Chondrocyte (in vitro differentiated cells): ENCODE results near the gene NRGN. TPM values are rescaled to one million over a fixed set of nuclear protein-coding genes. Genes with fewer than 3 reads are reported as not detected.

ENCODE experiments used
- DNase-seq: peaks from one replicate; pipeline ENCODE4 v3.0.0; 2021; ENCODE audit warnings: mixed read lengths, low spot score
- H3K27ac Mint-ChIP-seq: one replicate; pipeline ENCODE4 v1.8.0; 2021; ENCODE audit warnings: mild to moderate bottlenecking, moderate library complexity, mixed read lengths; ENCODE audit not compliant: unreplicated experiment
- H3K27me3 Mint-ChIP-seq: 2 replicates; pipeline ENCODE4 v1.8.0; 2021; ENCODE audit warnings: low read depth, mixed read lengths
- H3K36me3 Mint-ChIP-seq: 2 replicates; pipeline ENCODE4 v1.8.0; 2021; ENCODE audit warnings: low read depth, mixed read lengths
- H3K4me1 Mint-ChIP-seq: 2 replicates; pipeline ENCODE4 v1.8.0; 2021; ENCODE audit warnings: low read depth, mild to moderate bottlenecking, mixed read lengths
- H3K4me3 Mint-ChIP-seq: one replicate; pipeline ENCODE4 v1.8.0; 2021; ENCODE audit warnings: mild to moderate bottlenecking, moderate library complexity, mixed read lengths; ENCODE audit not compliant: unreplicated experiment
- H3K9me3 Mint-ChIP-seq: 2 replicates; pipeline ENCODE4 v1.8.0; 2021; ENCODE audit warnings: low read depth, mixed read lengths
- total RNA-seq: library from RNA; stranded (reverse); gene quantifications from 3 replicates; pipeline ENCODE4 v1.2.1, GENCODE V29; 2021
- TF ChIP-seq, protein P1 (sequence below): fragments of 200-600 bp; sonication (generic); IDR thresholded peaks from 2 replicates; pipeline ENCODE4 v1.5.0; 2021; ENCODE audit warnings: antibody characterized with exemption, mild to moderate bottlenecking, moderate library complexity

The NRGN gene
- total RNA-seq, 1 donor from 2014 or later, result 1.8 TPM

DNA sequence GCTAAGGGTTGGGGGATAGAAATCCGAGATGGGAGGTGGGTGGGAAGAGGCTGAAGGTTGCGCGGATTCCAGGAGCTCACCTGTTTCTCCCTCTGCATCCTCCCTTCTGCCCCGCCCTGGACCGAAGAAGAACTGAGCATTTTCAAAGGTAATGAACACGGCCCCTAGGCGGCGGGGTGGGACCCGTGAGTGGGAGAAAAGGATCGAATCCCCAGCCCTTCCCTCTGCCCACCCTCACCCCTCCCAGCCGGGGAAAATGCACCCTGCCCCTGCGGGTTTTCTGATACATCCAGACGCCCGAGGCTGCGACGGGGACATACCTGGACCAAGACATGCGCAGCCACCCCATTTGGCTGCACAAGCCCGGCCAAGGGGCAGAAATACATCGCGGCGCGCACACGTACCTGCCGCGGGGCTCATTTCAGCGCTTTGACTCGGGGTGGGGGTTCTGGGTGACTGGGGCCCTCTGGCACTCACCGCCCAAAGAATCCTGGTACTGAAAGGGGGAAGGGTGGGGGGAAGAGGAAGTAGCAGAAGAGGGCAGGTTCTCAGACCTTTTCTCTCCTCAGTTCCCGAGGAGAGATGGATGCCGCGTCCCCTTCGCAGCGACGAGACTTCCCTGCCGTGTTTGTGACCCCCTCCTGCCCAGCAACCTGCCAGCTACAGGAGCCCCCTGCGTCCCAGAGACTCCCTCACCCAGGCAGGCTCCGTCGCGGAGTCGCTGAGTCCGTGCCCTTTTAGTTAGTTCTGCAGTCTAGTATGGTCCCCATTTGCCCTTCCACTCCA lies 6.3 kb downstream of the NRGN start:
- Mint-ChIP-seq H3K27me3 (peaks cover 42% of the 10 kb centered on the region), H3K27ac (no peak overlapping the region), H3K36me3 (peaks cover 1% of the 10 kb centered on the region), H3K4me3 (peak overlapping the region; percentile 71), H3K9me3 (no peaks in the 10 kb centered on the region), H3K4me1 (peaks cover 14% of the 10 kb centered on the region)
- TF ChIP-seq, protein P1, sequence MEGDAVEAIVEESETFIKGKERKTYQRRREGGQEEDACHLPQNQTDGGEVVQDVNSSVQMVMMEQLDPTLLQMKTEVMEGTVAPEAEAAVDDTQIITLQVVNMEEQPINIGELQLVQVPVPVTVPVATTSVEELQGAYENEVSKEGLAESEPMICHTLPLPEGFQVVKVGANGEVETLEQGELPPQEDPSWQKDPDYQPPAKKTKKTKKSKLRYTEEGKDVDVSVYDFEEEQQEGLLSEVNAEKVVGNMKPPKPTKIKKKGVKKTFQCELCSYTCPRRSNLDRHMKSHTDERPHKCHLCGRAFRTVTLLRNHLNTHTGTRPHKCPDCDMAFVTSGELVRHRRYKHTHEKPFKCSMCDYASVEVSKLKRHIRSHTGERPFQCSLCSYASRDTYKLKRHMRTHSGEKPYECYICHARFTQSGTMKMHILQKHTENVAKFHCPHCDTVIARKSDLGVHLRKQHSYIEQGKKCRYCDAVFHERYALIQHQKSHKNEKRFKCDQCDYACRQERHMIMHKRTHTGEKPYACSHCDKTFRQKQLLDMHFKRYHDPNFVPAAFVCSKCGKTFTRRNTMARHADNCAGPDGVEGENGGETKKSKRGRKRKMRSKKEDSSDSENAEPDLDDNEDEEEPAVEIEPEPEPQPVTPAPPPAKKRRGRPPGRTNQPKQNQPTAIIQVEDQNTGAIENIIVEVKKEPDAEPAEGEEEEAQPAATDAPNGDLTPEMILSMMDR, result peak; percentile 42
- DNase-seq, result no peak

DNA sequence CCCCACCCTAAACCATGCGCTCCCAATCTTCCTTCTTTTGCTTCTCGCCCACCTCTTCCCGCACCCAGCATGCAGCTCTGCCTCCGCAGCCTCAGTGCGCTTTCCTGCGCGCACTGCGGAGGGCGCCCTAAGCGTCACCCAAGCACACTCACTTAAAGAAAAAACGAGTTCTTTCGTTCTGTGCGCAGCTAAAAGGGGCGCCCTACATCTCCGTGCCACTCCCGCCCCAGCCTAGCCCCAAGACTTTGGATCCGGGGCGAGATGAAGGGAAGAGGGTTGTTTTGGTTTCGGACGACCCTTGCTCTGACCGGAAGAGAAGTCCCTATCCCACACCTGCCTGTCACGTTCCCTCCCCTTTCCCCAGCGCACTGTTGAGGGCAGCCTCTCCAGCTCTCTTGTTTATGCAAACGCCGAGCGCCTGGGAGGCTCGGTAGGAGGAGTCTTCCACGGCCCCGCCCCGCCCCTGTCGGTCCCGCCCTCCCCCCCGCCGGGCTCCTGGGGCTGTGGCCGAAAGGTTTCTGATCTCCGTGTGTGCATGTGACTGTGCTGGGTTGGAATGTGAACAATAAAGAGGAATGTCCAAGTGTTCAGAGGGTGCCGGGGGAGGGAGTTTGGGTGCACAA lies 7.0 kb downstream of the NRGN start:
- H3K4me1 Mint-ChIP-seq, result peaks cover 14% of the 10 kb centered on the region
- peaks cover 1% of the 10 kb centered on the region for H3K36me3 Mint-ChIP-seq
- H3K27ac Mint-ChIP-seq, result no peak overlapping the region
- no peak for DNase-seq
- TF ChIP-seq, protein P1, result peak; percentile 71
- H3K9me3 Mint-ChIP-seq, result no peaks in the 10 kb centered on the region
- H3K27me3 Mint-ChIP-seq, result peaks cover 37% of the 10 kb centered on the region
- H3K4me3 Mint-ChIP-seq, result peak overlapping the region; percentile 71

DNA sequence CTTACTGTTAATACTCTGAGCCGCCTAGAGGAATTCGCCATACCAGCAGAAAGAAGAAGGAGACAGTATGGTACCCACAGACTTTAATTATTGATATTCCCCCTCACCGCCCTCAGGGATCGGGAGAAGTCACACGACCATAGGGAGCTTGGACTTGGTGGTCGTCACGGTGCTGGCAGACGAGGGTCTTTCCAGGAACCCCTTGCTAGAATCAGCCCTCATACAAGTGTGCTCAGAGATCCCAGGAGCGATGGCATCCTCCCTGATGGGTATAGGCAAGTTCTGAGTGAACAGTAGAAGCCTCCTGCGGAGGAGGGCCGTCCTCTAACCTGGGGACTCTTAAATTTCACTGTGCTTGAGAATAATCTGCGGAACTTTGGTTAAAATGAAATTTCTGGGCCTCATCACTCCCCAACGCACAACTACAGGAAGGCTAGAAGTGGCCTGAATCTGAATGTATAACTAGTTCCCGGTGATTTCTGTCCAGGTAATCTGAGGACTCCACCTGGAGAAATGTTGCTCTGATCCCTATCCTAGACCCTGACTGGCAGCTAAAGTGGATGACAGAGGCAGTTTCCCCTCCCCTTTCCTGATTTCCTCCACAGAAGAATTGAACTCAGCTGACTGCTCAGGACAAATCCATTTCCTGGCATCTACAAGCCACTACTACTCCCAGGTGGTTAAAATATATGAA lies 7.8 kb downstream of the NRGN start:
- no peak overlapping the region for H3K4me3 Mint-ChIP-seq
- peaks cover 1% of the 10 kb centered on the region for H3K36me3 Mint-ChIP-seq
- no peak overlapping the region for H3K27ac Mint-ChIP-seq
- H3K27me3 Mint-ChIP-seq, result peaks cover 33% of the 10 kb centered on the region
- H3K4me1 Mint-ChIP-seq, result peaks cover 14% of the 10 kb centered on the region
- no peaks in the 10 kb centered on the region for H3K9me3 Mint-ChIP-seq
- DNase-seq, result no peak
- TF ChIP-seq, protein P1, result no peak

DNA sequence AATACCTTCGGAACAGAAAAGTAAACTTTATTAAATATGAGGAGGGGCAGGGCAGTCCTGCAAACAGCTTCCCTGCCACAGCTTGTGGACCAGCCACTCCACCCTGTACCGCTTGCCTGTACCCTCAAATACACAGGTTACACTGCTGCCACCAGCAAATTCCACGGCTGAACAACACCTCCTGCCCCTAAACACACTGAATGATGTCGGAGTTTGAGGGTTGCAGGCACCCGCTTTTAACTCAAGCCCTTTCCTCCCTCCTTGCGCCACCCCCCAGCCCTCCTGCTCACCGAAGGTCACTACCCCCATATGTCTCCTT lies 8.3 kb downstream of the NRGN start:
- Mint-ChIP-seq H3K27me3 (peaks cover 33% of the 10 kb centered on the region), H3K4me3 (no peak overlapping the region), H3K36me3 (peaks cover 1% of the 10 kb centered on the region), H3K9me3 (no peaks in the 10 kb centered on the region), H3K27ac (no peak overlapping the region), H3K4me1 (peaks cover 14% of the 10 kb centered on the region)
- DNase-seq, result no peak
- TF ChIP-seq, protein P1, result no peak

DNA sequence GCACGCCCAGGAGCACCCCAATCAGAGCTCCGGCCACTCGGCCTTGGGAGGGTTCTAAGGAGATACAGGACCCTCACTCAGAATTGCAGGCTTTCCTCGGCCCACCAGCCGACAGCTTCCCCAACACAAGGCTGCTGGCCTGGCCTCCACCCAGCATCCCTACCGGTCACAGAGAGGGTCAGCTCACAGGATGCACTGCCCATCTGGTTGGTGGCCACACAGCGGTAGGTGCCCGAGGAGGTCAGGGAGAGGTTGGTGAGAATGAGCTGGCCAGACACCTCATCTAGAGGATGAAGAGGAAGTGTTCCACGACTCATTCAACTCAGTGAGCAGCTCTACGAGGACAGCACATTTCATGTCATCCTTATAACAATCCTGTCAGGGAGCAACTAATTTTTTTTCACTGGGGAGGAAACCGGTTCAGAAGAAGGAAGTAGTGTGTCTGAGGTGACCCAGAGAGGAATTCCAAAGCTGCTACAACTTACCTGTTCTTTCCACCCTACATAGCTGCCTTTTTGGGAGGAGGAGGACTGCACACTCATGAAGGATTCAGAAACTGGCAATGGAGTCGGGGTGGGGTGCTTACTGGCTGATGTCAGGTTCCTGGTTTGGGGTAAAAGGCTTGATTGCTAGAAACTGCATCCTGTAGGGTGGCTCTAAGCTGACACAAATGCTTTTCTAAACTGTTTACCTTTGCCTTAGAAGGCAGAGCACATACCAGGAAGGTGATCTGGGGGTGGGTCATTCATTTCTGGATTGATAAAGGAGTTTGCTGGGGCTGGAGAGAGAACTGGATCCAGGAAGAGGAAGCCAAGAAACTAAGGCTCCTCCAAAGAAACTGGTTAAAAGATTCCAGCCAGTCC lies 9.0 kb downstream of the NRGN start:
- no peak overlapping the region for H3K27ac Mint-ChIP-seq
- H3K4me3 Mint-ChIP-seq, result no peak overlapping the region
- H3K9me3 Mint-ChIP-seq, result no peaks in the 10 kb centered on the region
- peaks cover 1% of the 10 kb centered on the region for H3K36me3 Mint-ChIP-seq
- TF ChIP-seq, protein P1, result no peak
- H3K27me3 Mint-ChIP-seq, result peaks cover 29% of the 10 kb centered on the region
- peaks cover 14% of the 10 kb centered on the region for H3K4me1 Mint-ChIP-seq
- no peak for DNase-seq
